ENCODE results near the gene JUP.

DNA sequence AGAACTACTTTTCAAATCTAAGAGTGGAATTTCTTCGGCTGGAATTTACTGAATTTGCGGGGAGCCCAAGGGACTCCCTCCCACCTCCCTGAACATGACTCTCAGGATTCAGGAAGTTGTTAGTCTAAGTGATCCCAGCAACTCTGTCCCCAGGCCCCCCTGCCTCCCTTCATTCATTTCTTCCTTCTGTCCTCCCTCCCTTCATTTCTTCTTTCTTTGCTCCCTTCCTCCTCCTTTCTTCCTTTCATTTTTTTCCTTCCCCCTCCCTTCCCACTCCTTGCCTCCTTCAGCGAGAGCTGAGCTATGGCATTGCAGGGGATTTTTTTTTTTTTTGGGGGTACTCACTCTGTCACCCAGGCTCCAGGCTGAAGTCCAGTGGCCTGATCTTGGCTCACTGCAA is 10.9 kb upstream of the JUP start:
- no peak for TF ChIP-seq YY1 (IDR thresholded peaks at IDR 0.05; ENCODE audit: low read depth)
- TF ChIP-seq TAF1 (IDR thresholded peaks at IDR 0.05; ENCODE audit: borderline replicate concordance, low read depth, low read length): no peak
- TF ChIP-seq, protein P1, sequence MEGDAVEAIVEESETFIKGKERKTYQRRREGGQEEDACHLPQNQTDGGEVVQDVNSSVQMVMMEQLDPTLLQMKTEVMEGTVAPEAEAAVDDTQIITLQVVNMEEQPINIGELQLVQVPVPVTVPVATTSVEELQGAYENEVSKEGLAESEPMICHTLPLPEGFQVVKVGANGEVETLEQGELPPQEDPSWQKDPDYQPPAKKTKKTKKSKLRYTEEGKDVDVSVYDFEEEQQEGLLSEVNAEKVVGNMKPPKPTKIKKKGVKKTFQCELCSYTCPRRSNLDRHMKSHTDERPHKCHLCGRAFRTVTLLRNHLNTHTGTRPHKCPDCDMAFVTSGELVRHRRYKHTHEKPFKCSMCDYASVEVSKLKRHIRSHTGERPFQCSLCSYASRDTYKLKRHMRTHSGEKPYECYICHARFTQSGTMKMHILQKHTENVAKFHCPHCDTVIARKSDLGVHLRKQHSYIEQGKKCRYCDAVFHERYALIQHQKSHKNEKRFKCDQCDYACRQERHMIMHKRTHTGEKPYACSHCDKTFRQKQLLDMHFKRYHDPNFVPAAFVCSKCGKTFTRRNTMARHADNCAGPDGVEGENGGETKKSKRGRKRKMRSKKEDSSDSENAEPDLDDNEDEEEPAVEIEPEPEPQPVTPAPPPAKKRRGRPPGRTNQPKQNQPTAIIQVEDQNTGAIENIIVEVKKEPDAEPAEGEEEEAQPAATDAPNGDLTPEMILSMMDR (IDR thresholded peaks at IDR 0.05): no peak
